Endothelial cell of umbilical vein (primary cell): ENCODE data around the gene NANOS2. TPM values are rescaled to one million over a fixed set of nuclear protein-coding genes. Genes with fewer than 3 reads are reported as not detected.

Source experiments
- BruUV-seq: library from RNA; stranded (reverse); fragments of 400-500 nt; replicated peaks from 2 replicates; lab custom pipeline; 2021; lab: Mats Ljungman, UMichigan
- CTCF ChIA-PET: fragments of 300-600, 350-600 bp; sonication (Branson Sonifier 250); formaldehyde crosslinking; loops from one replicate; lab custom pipeline; 2021; ENCODE audit warnings: antibody characterized with exemption, inconsistent platforms; lab: Charles Lee
- POLR2A ChIA-PET: fragments of 300-600, 350-600 bp; sonication (Branson Sonifier 250); formaldehyde crosslinking; loops from one replicate; lab custom pipeline; 2021; ENCODE audit warnings: antibody characterized with exemption, inconsistent platforms; lab: Charles Lee
- DNase-seq: peaks from one replicate; pipeline ENCODE4 v3.0.0-alpha.2; 2011; ENCODE audit warnings: low read depth, low spot score
- FAIRE-seq: peaks from 2 replicates; lab custom pipeline; 2011; peaks lifted over from hg19 to GRCh38; lab: Jason Lieb, UNC
- H2AFZ ChIP-seq: 2 replicates; pipeline ENCODE4 v1.6.0; 2012; ENCODE audit warnings: low read depth, low read length, control low read depth, inconsistent platforms
- H3K27ac ChIP-seq: 2 replicates; pipeline ENCODE4 v1.5.1; 2011; ENCODE audit warnings: low read depth, mild to moderate bottlenecking, control low read depth, low read length, moderate library complexity; ENCODE audit not compliant: insufficient read depth
- H3K27me3 ChIP-seq, 2 experiments: 2 replicates each; pipeline versions ENCODE4 v1.6.0 to v1.6.1; 2011; ENCODE audit warnings: low read length in 2 of 2, mixed read lengths in 1 of 2; ENCODE audit not compliant: control insufficient read depth in 2 of 2, insufficient read depth in 2 of 2
- H3K36me3 ChIP-seq, 2 experiments: 2 replicates in 1 of 2; 3 replicates in 1 of 2; pipeline ENCODE4 v1.5.1; 2011; ENCODE audit warnings: low read length in 2 of 2, mild to moderate bottlenecking in 1 of 2, moderate library complexity in 1 of 2; ENCODE audit not compliant: control insufficient read depth in 2 of 2, insufficient read depth in 2 of 2; ENCODE audit errors: extremely low read depth in 1 of 2
- H3K4me1 ChIP-seq: 3 replicates; pipeline ENCODE4 v1.5.1; 2011; ENCODE audit warnings: mild to moderate bottlenecking, low read length; ENCODE audit not compliant: control insufficient read depth, insufficient read depth; ENCODE audit errors: extremely low read depth
- H3K4me2 ChIP-seq: 2 replicates; pipeline ENCODE4 v1.6.1; 2011; ENCODE audit warnings: low read length, control low read depth, mixed read lengths; ENCODE audit not compliant: insufficient read depth
- H3K4me3 ChIP-seq, 3 experiments: fragments of 200-600 bp in 1 of 3; sonication (generic), shearing (Covaris generic) in 1 of 3; replicated peaks in 1 of 3; 2 replicates each; pipeline ENCODE4 v1.5.1; 2011 to 2016; ENCODE audit warnings: control low read depth in 3 of 3, low read length in 3 of 3, mild to moderate bottlenecking in 2 of 3, inconsistent platforms in 1 of 3, low read depth in 1 of 3, moderate library complexity in 1 of 3; ENCODE audit not compliant: insufficient read depth in 1 of 3
- H3K79me2 ChIP-seq: 2 replicates; pipeline ENCODE4 v1.6.0; 2012; ENCODE audit warnings: low read length, inconsistent platforms; ENCODE audit not compliant: control insufficient read depth, insufficient read depth
- H3K9ac ChIP-seq: replicated peaks from 2 replicates; pipeline ENCODE3; 2011; ENCODE audit warnings: low read length, control low read depth; ENCODE audit not compliant: insufficient read depth; ENCODE audit errors: extremely low read depth
- H3K9me1 ChIP-seq: replicated peaks from 3 replicates; pipeline ENCODE4 v1.6.0; 2011; ENCODE audit warnings: mild to moderate bottlenecking, low read length; ENCODE audit not compliant: control insufficient read depth, insufficient read depth; ENCODE audit errors: extremely low read depth
- H3K9me3 ChIP-seq: replicated peaks from 2 replicates; pipeline ENCODE4 v1.5.1; 2012; ENCODE audit warnings: low read length, inconsistent platforms; ENCODE audit not compliant: control insufficient read depth, insufficient read depth
- H4K20me1 ChIP-seq: replicated peaks from 2 replicates; pipeline ENCODE3; 2011; ENCODE audit warnings: mild to moderate bottlenecking, low read length; ENCODE audit not compliant: control insufficient read depth, insufficient read depth; ENCODE audit errors: extremely low read depth
- EZH2 ChIP-seq: IDR thresholded peaks from 2 replicates; pipeline ENCODE4 v1.6.1; 2012; ENCODE audit warnings: borderline replicate concordance, low read depth, mild to moderate bottlenecking, moderate library complexity, low read length, inconsistent platforms; ENCODE audit not compliant: severe bottlenecking
- FOS ChIP-seq: IDR thresholded peaks from 2 replicates; pipeline ENCODE4 v1.6.1; 2011; ENCODE audit warnings: mild to moderate bottlenecking, low read length, moderate library complexity, borderline replicate concordance; ENCODE audit not compliant: insufficient read depth
- GATA2 ChIP-seq: IDR thresholded peaks from 2 replicates; pipeline ENCODE4 v1.7.0; 2011; ENCODE audit warnings: low read depth, mild to moderate bottlenecking, moderate library complexity, mixed read lengths, low read length; ENCODE audit not compliant: insufficient read length, insufficient read depth
- JUN ChIP-seq: IDR thresholded peaks from 2 replicates; pipeline ENCODE4 v1.6.1; 2011; ENCODE audit warnings: borderline replicate concordance, low read depth; ENCODE audit not compliant: insufficient read length, insufficient read depth
- MYC ChIP-seq: IDR thresholded peaks from one replicate; pipeline ENCODE4 v1.6.1; 2011; ENCODE audit warnings: mild to moderate bottlenecking, low read depth, low read length
- POLR2A ChIP-seq: IDR thresholded peaks from 2 replicates; pipeline ENCODE4 v1.6.1; 2012; ENCODE audit warnings: low read depth, mild to moderate bottlenecking, control low read depth, low read length
- POLR2AphosphoS5 ChIP-seq: IDR thresholded peaks from 2 replicates; pipeline ENCODE4 v1.6.1; 2012; ENCODE audit warnings: low read depth, mild to moderate bottlenecking, control low read depth, low read length, moderate library complexity; ENCODE audit not compliant: insufficient read depth
- dilution Hi-C: fragments of 300-500 bp; cut with MboI; formaldehyde crosslinking; loops from one replicate; pipeline ENCODE4 v1.15.0; 2019; ENCODE audit warnings: low sequenced_read_pairs; ENCODE audit not compliant: extremely low pct_ligation_motif_present
- intact Hi-C: fragments of 100-400 bp; cut with micrococcal nuclease; formaldehyde crosslinking; loops from one replicate; pipeline ENCODE4 v1.10.0; 2022
- polyA plus RNA-seq, 4 experiments: library from polyadenylated mRNA; depleted of rRNA in 3 of 4; stranded (reverse) in 3 of 4; unstranded in 1 of 4; fragments of >200 nt; gene quantifications; 2 replicates each; pipeline versions ENCODE4 v1.2.1 to v1.2.3, GENCODE V29; 2011 to 2012; ENCODE audit warnings: missing spikeins in 1 of 4
- total RNA-seq: library from RNA; stranded (reverse); gene quantifications from 2 replicates; pipeline ENCODE4 v1.2.3, GENCODE V29; 2021
- TF ChIP-seq, protein P1 (sequence below), 2 donors: IDR thresholded peaks; 1 replicate in 1 of 2; 2 replicates in 1 of 2; pipeline ENCODE4 v1.5.1; 2011; ENCODE audit warnings: low read length in 2 of 2, mild to moderate bottlenecking in 2 of 2, moderate library complexity in 2 of 2, control low read depth in 1 of 2, inconsistent platforms in 1 of 2, low read depth in 1 of 2; ENCODE audit not compliant: insufficient read depth in 1 of 2; ENCODE audit errors: extremely low read depth in 1 of 2
- TF ChIP-seq, protein P2 (sequence below): IDR thresholded peaks from 2 replicates; pipeline ENCODE4 v1.6.1; 2011; ENCODE audit not compliant: insufficient read depth, insufficient read length

The NANOS2 gene
- total and polyA plus RNA-seq, 2 donors (not counting 3 experiments of a cell fraction or from before 2014, with no cell fraction given): not detected

- Histone ChIP-seq H3K4me1 (peaks cover 2% of the 10 kb centered on the region), H3K9me1 (no peaks in the 10 kb centered on the region), H3K79me2 (no peaks in the 10 kb centered on the region), H4K20me1 (no peaks in the 10 kb centered on the region), H3K9me3 (no peaks in the 10 kb centered on the region), H3K27ac (no peak overlapping the region), H3K4me2 (no peak overlapping the region), H3K4me3 (no peak overlapping the region), H3K9ac (no peak overlapping the region), H3K27me3 (peaks cover 2 to 6% of the 10 kb centered on the region in 2 experiments), H3K36me3 (no peaks in the 10 kb centered on the region), H2AFZ (no peak overlapping the region)
- dilution Hi-C loops (no loop called here), intact Hi-C loops (no loop called here)
- DNase-seq (no peak), FAIRE-seq (no peak)
- BruUV-seq: no TSS peak
- TF ChIP-seq FOS: no peak
- TF ChIP-seq JUN: no peak
- TF ChIP-seq POLR2A: no peak
- no peak for TF ChIP-seq GATA2
- no peak for TF ChIP-seq POLR2AphosphoS5
- no peak for TF ChIP-seq EZH2
- TF ChIP-seq, protein P1, sequence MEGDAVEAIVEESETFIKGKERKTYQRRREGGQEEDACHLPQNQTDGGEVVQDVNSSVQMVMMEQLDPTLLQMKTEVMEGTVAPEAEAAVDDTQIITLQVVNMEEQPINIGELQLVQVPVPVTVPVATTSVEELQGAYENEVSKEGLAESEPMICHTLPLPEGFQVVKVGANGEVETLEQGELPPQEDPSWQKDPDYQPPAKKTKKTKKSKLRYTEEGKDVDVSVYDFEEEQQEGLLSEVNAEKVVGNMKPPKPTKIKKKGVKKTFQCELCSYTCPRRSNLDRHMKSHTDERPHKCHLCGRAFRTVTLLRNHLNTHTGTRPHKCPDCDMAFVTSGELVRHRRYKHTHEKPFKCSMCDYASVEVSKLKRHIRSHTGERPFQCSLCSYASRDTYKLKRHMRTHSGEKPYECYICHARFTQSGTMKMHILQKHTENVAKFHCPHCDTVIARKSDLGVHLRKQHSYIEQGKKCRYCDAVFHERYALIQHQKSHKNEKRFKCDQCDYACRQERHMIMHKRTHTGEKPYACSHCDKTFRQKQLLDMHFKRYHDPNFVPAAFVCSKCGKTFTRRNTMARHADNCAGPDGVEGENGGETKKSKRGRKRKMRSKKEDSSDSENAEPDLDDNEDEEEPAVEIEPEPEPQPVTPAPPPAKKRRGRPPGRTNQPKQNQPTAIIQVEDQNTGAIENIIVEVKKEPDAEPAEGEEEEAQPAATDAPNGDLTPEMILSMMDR (IDR thresholded peaks at IDR 0.05; ENCODE audit: extremely low read depth in 1 of 2, insufficient read depth in 1 of 2, low read depth in 1 of 2, low read length in 2 of 2): no peak
- TF ChIP-seq MYC: no peak
- TF ChIP-seq, protein P2, sequence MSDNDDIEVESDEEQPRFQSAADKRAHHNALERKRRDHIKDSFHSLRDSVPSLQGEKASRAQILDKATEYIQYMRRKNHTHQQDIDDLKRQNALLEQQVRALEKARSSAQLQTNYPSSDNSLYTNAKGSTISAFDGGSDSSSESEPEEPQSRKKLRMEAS: no peak
- POLR2A ChIA-PET: no interaction called here
- CTCF ChIA-PET: interaction anchor here (1.1 to 2.0 kb wide), 3 partner anchors 11 to 15 kb away, joined by 4 to 9 read pairs (median 5); partner anchors contain the start of gene FOXA3
Observed at GRCh38 chr19:45879055-45879454, 35.5 kb downstream of the NANOS2 start.
